Erythroblast (primary cell): ENCODE measurements around the gene WWC1.

Experiments
- GATA1 ChIP-seq: IDR thresholded peaks from 2 replicates; pipeline ENCODE4 v1.6.1; 2011; ENCODE audit warnings: low read depth, mild to moderate bottlenecking, control low read depth, low read length, moderate library complexity
- POLR2A ChIP-seq: IDR thresholded peaks from 2 replicates; pipeline ENCODE4 v1.6.1; 2011; ENCODE audit warnings: mild to moderate bottlenecking, low read length

GRCh38 chr5:168467755-168468330 is 176.4 kb downstream of the WWC1 start:
- TF ChIP-seq POLR2A (no peak), GATA1 (no peak)
